ENCODE results near the gene ZBTB47. TPM values are rescaled to one million over a fixed set of nuclear protein-coding genes. Genes with fewer than 3 reads are reported as not detected.

Gene ZBTB47
- total RNA-seq, 2 donors from 2014 or later, result 84.2 to 108 TPM

DNA sequence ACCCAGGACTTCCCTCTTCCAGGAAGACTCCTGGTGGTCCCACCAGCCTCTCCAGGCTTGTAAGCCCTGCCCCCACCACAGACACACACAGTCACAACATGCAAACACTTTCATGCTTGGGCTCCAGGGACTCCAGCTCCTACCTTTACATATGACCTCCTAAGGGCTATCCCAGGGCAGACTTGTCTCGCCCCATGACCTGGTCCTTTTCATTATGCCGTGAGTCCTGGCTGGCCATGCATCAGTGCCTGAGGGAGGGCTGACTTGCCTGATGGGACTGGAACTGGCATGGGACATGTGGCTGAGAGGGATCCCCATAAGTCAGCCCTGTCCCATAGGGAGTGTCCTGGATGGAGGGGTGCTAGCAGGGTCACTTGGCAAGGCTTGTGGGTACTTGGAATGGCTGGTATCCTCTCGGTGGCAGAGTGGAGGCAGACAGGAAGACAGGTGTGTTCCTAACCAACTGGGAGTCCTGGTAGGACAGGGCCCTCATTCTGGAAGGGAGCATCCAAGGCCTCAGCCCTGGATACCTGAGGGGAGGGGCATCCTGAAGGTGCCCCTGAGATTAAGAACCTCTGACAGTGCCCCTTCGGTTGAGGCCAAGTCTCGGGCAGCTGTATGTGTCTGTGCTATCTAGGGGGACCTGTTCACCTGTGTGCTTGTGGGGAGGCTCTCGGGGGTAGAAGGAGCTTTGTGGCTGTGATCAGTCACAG is 49.6 kb downstream of the ZBTB47 start:
- TF ChIP-seq, protein P1, sequence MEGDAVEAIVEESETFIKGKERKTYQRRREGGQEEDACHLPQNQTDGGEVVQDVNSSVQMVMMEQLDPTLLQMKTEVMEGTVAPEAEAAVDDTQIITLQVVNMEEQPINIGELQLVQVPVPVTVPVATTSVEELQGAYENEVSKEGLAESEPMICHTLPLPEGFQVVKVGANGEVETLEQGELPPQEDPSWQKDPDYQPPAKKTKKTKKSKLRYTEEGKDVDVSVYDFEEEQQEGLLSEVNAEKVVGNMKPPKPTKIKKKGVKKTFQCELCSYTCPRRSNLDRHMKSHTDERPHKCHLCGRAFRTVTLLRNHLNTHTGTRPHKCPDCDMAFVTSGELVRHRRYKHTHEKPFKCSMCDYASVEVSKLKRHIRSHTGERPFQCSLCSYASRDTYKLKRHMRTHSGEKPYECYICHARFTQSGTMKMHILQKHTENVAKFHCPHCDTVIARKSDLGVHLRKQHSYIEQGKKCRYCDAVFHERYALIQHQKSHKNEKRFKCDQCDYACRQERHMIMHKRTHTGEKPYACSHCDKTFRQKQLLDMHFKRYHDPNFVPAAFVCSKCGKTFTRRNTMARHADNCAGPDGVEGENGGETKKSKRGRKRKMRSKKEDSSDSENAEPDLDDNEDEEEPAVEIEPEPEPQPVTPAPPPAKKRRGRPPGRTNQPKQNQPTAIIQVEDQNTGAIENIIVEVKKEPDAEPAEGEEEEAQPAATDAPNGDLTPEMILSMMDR (IDR thresholded peaks at IDR 0.05), result no peak
- Histone ChIP-seq H3K36me3 (no peaks in the 10 kb centered on the region), H3K27me3 (replicated peaks; ENCODE audit: insufficient read depth) (no peaks in the 10 kb centered on the region), H3K4me3 (no peak overlapping the region), H3K27ac (no peak overlapping the region), H3K4me1 (ENCODE audit: control insufficient read depth in 1 of 2, low read depth in 2 of 2) (peaks cover 0 to 17% of the 10 kb centered on the region in 2 donors), H3K9me3 (no peaks in the 10 kb centered on the region)
- DNase-seq (ENCODE audit: low spot score), result no peak
- ATAC-seq (ENCODE audit: insufficient number of reproducible peaks, low FRiP score, low read depth), result no peak

DNA sequence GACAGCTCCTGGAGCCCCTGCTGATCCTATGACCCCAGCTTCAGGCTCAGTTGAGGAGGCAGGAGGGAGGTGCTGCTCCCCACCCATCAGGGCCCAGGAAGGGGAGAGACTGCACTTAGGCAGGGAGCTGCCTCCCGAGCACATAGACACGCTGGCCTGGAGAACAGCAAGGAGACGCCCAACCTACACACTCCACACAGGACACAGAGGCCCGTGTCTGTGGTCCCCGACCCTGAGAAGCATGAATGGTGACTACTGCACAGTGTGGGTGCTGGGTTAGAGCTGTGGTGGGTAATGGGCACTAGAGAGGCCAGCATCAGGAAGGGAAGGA is 50.2 kb downstream of the ZBTB47 start:
- H3K9me3 ChIP-seq, result no peaks in the 10 kb centered on the region
- ATAC-seq (ENCODE audit: insufficient number of reproducible peaks, low FRiP score, low read depth) (no peak), DNase-seq (ENCODE audit: low spot score) (no peak)
- H3K27ac ChIP-seq, result no peak overlapping the region
- H3K4me3 ChIP-seq, result no peak overlapping the region
- TF ChIP-seq, protein P1 (IDR thresholded peaks at IDR 0.05), result no peak
- H3K27me3 ChIP-seq (replicated peaks; ENCODE audit: insufficient read depth), result no peaks in the 10 kb centered on the region
- H3K36me3 ChIP-seq, result no peaks in the 10 kb centered on the region
- H3K4me1 ChIP-seq (ENCODE audit: control insufficient read depth in 1 of 2, low read depth in 2 of 2), result peaks cover 0 to 17% of the 10 kb centered on the region in 2 donors

DNA sequence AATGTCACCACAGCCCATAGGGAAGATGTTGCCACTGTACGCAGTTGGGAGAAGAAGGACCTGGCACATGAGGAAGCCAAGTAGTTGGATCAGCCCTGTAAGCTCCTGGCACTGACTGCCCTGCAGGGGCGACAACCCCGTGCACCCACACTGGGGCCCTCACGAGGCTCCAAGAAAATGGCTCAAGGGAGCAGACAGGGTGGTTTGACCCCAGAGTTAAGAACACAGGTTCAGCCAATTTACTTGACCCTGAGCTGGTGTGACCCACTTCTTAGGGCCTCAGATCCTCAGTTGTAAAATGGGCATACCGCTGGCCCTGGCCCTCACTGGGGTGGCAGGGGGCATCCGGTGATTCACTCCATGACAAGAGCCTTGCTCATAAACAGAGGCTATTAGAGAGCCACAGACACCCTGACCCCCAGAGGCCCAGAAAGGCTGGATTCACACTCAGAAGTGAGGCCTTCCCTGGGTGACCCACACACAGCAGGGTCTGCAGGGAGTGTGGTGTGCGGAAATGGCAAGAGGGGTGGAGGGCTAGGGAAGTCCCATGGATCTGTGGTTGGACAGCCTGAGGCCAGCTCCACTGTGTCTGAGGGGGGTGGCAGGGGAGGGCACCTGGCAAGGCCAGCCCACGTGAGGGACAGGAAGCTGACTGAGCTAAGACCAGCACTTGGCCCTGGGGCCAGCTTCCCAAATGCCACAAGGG is 50.8 kb downstream of the ZBTB47 start:
- H3K9me3 ChIP-seq, result no peaks in the 10 kb centered on the region
- H3K27ac ChIP-seq, result no peak overlapping the region
- TF ChIP-seq, protein P1 (IDR thresholded peaks at IDR 0.05), result no peak
- peaks cover 0 to 17% of the 10 kb centered on the region in 2 donors for H3K4me1 ChIP-seq (ENCODE audit: control insufficient read depth in 1 of 2, low read depth in 2 of 2)
- H3K27me3 ChIP-seq (replicated peaks; ENCODE audit: insufficient read depth), result no peaks in the 10 kb centered on the region
- ATAC-seq (ENCODE audit: insufficient number of reproducible peaks, low FRiP score, low read depth) (no peak), DNase-seq (ENCODE audit: low spot score) (no peak)
- H3K36me3 ChIP-seq, result no peaks in the 10 kb centered on the region
- H3K4me3 ChIP-seq, result no peak overlapping the region

- H3K27ac ChIP-seq, result no peak overlapping the region
- ATAC-seq (ENCODE audit: insufficient number of reproducible peaks, low FRiP score, low read depth) (no peak), DNase-seq (ENCODE audit: low spot score) (no peak)
- H3K9me3 ChIP-seq, result no peaks in the 10 kb centered on the region
- H3K27me3 ChIP-seq (replicated peaks; ENCODE audit: insufficient read depth), result no peaks in the 10 kb centered on the region
- H3K4me1 ChIP-seq (ENCODE audit: control insufficient read depth in 1 of 2, low read depth in 2 of 2), result peaks cover 0 to 17% of the 10 kb centered on the region in 2 donors
- TF ChIP-seq, protein P1 (IDR thresholded peaks at IDR 0.05), result no peak
- no peaks in the 10 kb centered on the region for H3K36me3 ChIP-seq
- H3K4me3 ChIP-seq, result no peak overlapping the region
Observed at GRCh38 chr3:42705058-42705767, 51.7 kb downstream of the ZBTB47 start.

DNA sequence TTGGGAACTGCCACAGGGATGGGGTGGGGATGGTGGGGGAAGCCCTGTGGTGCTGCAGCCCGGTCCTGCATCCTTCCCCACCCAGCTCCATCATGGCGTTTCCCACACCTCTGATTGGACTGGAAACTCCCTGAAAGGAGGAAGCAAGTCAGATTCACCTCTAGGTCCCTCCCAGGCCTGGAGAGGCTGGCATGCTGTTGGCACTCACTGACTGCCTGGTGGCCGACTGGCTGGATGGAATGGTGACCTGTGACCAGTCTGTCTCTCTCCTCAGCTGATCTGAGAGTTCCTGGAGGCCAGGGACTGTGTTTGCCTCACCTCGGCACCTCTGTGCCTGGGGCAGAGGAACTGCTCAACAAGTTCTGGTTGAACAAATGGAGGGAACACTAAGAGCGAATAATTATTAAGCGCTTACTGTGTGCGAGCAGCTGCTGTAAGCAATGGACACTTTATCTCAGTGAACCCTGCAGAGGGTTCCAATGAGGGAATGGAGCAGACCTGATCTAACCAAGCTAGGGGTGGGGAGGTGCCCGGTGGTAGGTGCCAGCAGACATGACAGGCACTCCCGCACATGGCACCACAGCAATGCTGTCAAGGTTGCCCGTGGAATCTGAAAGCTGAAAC is 52.6 kb downstream of the ZBTB47 start:
- Histone ChIP-seq H3K9me3 (no peaks in the 10 kb centered on the region), H3K36me3 (no peaks in the 10 kb centered on the region), H3K4me1 (ENCODE audit: control insufficient read depth in 1 of 2, low read depth in 2 of 2) (peaks cover 0 to 15% of the 10 kb centered on the region in 2 donors), H3K27me3 (replicated peaks; ENCODE audit: insufficient read depth) (no peaks in the 10 kb centered on the region), H3K4me3 (no peak overlapping the region), H3K27ac (no peak overlapping the region)
- DNase-seq (ENCODE audit: low spot score), result no peak
- no peak for ATAC-seq (ENCODE audit: insufficient number of reproducible peaks, low FRiP score, low read depth)
- TF ChIP-seq, protein P1 (IDR thresholded peaks at IDR 0.05), result no peak

Measured in thoracic aorta (tissue), 2 donors.